ENCODE data around the gene SGMS1.

Gene SGMS1

DNA sequence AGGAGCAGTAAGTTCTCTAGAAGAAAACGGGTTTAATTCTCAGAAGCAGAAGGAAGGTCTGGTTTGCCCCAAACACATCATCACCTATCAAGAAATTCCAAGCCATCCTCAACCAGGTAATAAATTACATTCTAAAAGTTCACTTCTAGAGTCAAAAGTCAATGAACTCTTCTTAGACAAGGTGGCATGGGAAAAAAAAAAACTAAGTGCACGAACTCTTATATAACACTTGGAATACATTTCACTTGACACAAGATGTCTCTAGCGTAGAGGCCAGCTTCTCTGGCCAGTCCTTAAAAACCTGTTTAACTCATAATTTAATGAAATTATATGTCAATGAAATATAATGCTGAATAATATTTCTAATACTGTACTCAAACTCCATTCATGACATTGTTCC, 200.3 kb downstream of the SGMS1 start:
- no peak overlapping the region for H3K27ac ChIP-seq
- ChIA-PET POLR2A (ENCODE audit: low non-redundant PET) (no interaction called here), CTCF (no interaction called here)
- no peak for DNase-seq (ENCODE audit: low spot score)
- no peak for TF ChIP-seq CTCF (conservative IDR thresholded peaks at IDR 0.05; ENCODE audit: low read depth)

GRCh38 chr10:50422259-50422658, 201.5 kb downstream of the SGMS1 start:
- DNase-seq (ENCODE audit: low spot score) = no peak
- CTCF ChIA-PET = interaction anchor here (0.7 kb wide), 2 partner anchors 60 to 146 kb away, joined by 3 read pairs; no protein-coding TSS in a partner anchor
- POLR2A ChIA-PET (ENCODE audit: low non-redundant PET) = no interaction called here
- H3K27ac ChIP-seq = no peak overlapping the region
- no peak for TF ChIP-seq CTCF (conservative IDR thresholded peaks at IDR 0.05; ENCODE audit: low read depth)

GRCh38 chr10:50421026-50421719, 202.6 kb downstream of the SGMS1 start:
- no peak overlapping the region for H3K27ac ChIP-seq
- TF ChIP-seq CTCF (conservative IDR thresholded peaks at IDR 0.05; ENCODE audit: low read depth) = peak; percentile 46
- ChIA-PET CTCF (interaction anchor here (0.6 to 0.7 kb wide), 3 partner anchors 59 to 163 kb away, joined by 3 to 4 read pairs (median 3); no protein-coding TSS in a partner anchor), POLR2A (ENCODE audit: low non-redundant PET) (no interaction called here)
- peak; percentile 35 for DNase-seq (ENCODE audit: low spot score)

GRCh38 chr10:50420196-50420595, 203.6 kb downstream of the SGMS1 start:
- H3K27ac ChIP-seq = no peak overlapping the region
- no peak for TF ChIP-seq CTCF (conservative IDR thresholded peaks at IDR 0.05; ENCODE audit: low read depth)
- DNase-seq (ENCODE audit: low spot score) = no peak
- ChIA-PET POLR2A (ENCODE audit: low non-redundant PET) (no interaction called here), CTCF (interaction anchor here (0.6 to 0.7 kb wide), 2 partner anchors 118 to 162 kb away, joined by 3 to 4 read pairs; no protein-coding TSS in a partner anchor)

DNA sequence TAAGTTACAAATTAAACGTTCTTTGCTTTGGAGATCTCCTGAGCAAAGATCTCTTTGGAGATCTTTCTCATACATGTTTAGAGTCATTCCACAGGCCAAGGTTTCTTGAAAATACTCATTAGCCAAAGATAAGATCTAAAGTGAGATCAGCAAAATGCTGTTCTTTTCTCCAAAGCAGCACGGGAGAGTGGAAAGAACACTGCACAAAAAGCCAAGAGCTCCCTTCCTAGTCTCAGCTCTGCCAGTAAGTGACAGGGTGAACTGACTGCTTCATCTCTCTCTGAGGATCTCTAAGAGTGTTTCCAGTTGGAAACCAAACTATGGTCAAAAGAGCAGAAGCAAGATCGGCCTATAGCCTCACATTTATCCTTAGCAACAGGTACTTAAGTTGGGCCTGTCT, 204.0 kb downstream of the SGMS1 start:
- ChIA-PET POLR2A (ENCODE audit: low non-redundant PET) (no interaction called here), CTCF (no interaction called here)

GRCh38 chr10:50419091-50419490, 204.7 kb downstream of the SGMS1 start:
- ChIA-PET CTCF (no interaction called here), POLR2A (ENCODE audit: low non-redundant PET) (no interaction called here)

More for the DNA sequence above, 204.0 kb downstream of the SGMS1 start:
- no peak for DNase-seq (ENCODE audit: low spot score)
- H3K27ac ChIP-seq = no peak overlapping the region
- no peak for TF ChIP-seq CTCF (conservative IDR thresholded peaks at IDR 0.05; ENCODE audit: low read depth)

More at GRCh38 chr10:50419091-50419490, 204.7 kb downstream of the SGMS1 start:
- TF ChIP-seq CTCF (conservative IDR thresholded peaks at IDR 0.05; ENCODE audit: low read depth) = no peak
- DNase-seq (ENCODE audit: low spot score) = no peak
- no peak overlapping the region for H3K27ac ChIP-seq
